ENCODE data around the gene CD79A. TPM values are rescaled to one million over a fixed set of nuclear protein-coding genes. Genes with fewer than 3 reads are reported as not detected.
"Not testable (repeated sequence)": the region's sequence is repeated elsewhere in the genome, so short reads cannot be mapped to it uniquely, and the experiment has no call there.

Gene CD79A
- polyA plus RNA-seq, 1 donor: 0.63 TPM

DNA sequence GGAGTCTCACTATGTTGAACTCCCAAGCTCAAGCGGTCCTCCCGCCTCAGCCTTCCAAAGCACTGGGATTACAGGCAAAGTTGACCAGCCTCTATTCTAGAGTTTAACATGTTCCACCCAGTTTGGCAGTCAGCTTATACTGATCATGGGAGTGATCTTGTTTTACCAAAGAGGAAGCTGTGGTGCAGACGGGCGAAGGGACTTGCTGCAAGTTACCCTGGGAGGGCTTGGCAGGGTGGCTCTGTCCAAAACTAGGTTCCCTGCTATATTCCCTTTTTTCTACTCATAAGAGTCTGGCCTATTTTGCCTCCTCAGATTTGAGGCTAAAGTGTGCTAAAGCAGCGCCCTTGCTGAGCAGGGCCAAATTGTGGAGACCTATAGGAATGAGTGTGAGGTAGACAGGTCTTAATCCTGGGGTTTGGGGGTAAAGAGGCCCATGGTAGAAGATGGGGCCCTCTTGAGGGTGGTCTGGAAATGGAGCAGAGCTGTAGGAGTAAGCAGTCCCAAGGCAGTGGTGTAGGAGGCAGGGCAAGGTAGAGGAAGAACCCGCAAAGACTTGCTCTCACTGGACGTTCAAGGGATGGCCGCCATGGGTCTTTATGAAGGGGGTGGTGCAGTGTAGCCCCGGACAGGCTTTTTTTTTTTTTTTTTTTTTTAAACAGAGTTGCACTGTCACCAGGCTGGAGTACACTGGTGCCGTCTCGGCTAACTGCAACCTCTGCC is 13.7 kb upstream of the CD79A start:
- no peak for DNase-seq

DNA sequence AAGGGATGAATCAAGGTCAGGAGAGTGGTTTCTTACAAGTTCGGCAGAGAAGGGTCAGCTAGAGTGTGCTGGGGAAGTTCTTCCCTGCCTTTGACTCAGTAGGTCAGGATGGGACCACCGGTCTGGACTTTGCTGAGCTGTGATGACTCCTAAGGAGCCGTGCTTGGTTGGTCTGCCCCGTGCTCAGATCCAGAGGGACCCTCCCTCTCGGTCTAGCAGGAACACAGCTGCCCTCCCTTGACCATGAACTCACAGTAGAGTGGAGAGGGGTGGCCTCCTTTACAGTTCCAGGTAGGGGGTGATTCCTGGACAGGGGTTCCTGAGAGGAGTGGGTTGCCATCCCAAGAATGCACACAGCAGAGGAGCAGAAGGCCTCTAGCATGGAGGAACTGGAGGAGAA is 12.7 kb upstream of the CD79A start:
- no peak for DNase-seq

DNA sequence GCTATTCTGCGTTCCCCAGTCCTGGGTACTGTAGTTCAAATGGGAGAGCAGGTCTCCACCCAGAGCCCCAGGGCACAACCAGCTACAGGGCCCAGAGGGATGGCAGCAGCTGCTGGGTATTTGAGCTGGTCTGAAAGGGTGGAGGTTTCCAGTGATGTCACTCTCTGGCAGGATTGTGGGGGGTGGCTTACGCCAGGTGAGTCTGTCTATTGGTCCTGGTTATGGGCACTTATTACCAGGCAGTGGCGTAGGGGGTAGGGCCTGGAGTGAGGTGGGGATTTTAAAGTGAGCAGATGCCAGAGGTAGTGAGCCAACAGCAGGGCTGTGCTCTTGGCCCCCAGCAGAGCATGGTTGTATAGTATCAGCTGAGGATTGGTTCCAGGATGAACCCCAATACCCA is 10.8 kb upstream of the CD79A start:
- no peak for DNase-seq

DNA sequence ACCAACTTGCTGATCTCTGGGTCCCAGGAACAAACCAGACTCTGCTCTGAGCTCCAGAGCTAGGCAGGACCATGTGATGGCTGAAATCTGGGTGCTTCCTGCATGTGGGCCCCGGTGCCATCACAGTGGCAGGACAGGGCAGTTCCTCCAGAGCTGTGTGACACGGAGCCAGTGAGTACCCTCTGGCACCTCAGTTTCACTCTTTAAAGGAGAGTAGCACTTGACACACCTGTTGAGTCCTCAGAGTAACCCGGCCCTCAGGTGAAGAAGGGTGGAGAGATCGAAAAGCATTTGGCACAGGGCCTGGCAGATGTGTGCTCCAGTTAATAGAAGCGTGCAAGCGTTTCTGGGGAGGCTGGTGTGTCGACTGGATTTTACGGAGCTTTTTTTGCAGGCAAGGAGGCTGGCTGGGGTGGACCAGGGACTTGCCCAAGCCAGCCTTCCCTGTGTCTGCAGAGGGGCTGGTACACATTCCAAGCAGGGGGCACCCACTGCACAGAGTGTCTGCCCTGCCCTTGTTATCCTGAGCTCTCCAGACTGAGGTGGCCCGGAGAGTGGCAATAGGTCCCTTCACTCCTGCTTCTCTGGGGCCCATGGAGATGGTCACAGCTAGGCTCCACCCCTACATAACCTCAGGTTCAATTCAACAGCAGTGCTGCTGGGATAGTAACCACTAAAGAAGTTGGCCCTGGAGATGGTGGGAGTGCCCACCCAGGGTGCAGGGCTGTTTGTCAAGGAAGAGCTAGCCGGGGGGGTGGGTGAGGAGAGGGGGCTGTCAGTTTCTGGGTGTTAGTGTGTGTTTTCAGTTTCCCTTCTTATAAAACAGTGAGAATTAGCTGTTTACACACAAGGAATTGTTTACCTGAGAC is 8.7 kb upstream of the CD79A start:
- DNase-seq: no peak

DNA sequence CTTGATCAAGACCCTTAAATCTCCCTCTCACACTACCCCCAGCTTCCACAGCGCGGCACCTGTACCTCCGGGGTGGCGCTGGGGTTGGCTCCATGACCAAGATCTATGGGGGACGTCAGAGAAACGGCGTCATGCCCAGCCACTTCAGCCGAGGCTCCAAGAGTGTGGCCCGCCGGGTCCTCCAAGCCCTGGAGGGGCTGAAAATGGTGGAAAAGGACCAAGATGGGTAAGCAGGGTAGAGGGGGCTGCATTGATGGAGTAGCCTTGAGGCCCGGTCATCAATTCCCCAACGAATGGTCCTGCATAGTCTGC is 8.1 kb upstream of the CD79A start:
- DNase-seq: no peak

DNA sequence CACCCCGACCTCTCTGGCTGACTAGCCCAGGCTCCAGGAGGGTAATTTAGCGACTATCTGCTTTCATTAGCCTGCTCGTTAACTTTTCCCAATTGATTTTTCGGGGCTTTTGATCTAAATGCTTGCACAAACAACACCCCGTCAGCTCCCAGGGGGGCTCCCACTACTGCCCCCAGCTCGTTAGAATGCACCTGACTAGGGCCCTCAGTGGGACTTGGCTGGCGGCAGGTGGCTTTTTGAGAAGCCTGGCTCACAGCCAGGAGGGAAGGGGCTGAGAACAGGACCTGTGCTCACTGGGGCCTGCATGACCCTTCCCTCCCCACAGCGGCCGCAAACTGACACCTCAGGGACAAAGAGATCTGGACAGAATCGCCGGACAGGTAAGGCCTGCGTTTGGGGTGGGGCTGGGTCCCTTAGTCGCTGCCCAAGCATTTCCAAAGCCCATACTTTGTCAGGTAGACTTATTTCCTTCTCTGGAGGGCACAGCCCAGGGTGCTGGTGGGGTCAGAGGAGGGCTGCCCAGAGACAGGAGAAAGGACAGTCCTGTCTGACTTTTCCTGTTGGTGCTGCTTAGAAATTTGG is 7.6 kb upstream of the CD79A start:
- no peak for DNase-seq

DNA sequence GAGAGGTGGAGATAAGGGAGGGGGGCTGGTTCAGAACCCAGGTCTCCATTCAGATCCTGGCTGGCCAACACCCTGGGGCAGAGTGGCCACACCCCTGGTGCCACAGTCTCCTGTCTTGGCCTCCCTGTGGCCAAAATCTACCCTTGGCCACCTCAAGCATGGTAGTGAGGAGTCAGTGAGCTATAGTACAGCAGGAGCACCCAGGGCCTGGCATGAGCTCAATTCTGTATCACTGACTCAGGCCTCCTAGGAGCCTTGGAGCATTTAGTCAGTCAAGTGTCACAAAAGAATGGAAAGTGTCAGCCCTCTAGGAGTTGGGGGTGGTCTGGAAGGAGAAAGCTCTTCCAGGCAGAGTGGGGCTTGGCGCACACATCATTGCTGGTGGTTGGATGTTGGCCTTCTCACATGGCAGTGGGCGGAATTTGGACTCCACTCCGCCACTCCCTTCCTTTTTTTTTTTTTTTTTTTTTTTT is 6.6 kb upstream of the CD79A start:
- no peak for DNase-seq

DNA sequence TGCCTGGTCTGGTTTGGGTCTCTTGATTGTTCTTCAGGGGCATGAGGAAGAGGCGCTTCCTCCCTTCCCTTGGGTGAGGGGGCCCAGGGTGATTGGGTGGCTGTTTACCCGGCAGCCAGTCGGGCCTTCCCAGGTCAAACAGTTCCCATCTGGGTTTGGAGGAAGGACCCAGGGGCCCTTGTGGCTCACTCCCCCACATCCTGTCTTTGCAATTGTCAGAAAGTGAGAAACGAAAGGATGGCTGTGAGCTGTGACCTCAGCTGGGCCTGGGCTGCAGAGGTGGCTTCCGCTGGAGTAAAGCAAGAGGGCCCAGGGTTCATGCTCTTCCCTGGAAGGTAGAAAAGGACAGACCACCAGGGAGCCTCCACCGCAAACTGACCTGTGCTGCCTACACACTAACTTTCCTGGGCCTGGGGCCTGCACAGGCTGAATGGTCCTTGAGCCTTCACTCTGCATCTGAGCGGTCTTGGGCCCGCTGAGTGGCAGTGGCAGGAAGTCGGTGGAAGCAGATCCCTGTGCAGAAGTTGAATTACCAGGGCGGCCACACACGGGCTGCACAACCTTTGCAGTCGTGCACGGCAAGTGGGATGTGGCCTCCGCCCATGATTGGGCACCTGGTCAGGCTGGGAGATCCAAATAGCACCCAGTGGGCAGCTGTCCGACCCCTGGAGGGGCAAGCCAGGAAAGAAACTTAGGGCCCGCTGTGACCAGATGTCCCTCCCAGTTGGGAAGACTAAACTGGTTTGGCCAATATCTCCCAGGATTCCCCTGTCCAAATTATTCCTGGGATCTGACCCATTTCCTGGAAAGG is 5.3 kb upstream of the CD79A start:
- no peak for DNase-seq

DNA sequence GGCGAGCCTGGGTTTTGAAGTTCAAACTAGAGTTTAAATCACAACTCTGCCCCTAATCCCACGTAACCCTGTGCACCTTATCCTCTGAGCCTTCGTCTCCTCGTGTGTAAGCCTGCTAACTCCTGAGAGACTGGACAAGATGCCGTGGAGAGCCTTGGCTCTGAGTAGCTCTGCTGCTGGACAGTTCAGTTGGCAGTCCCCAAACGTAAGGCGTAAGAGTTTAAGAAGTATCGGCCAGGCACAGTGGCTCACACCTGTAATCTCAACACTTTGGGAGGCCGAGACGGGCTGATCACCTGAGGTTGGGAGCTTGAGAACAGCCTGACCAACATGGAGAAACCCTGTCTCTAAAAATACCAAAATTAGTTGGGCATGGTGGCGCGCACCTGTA is 4.7 kb upstream of the CD79A start:
- no peak for DNase-seq

DNA sequence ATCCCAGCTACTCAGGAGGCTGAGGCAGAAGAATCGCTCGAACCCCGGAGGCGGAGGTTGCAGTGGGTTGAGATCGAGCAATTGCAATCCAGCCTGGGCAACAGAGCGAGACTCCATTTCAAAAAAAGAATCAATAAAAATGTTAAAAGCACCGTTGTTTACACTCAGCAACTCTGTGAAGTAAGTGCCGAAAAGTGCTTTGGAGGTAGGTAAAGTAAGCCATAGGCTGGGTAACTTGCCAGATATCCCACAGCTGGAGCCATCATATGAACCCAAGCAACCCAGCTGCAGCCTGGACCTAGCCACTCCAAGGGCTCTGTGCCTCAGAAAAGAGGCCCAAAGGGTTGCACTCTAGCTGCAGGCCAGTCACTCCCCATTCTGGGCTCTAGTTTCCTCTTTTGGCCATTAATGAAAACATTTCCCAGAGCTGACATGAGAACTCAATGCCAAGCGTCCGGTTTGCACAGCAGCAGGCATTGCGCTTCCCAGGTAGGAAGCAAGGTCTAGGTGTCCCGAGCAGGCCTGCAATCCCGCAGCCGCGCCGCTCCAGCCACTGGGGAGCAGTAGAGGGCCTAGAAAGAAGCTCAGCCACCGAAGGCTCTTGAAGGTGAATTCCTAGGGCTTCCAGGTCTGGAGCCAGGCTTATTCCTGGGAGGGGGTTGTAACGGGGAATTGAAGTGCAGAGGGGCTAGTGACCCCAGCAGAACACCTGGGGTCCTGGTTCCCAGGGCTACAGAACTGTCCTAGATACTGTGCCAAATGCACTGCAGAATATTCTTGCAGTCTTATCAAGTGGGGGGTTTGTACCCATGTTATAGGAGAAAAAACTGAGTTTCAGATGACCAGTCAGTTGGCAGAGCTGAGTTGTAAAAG is 4.1 kb upstream of the CD79A start:
- no peak for DNase-seq

DNA sequence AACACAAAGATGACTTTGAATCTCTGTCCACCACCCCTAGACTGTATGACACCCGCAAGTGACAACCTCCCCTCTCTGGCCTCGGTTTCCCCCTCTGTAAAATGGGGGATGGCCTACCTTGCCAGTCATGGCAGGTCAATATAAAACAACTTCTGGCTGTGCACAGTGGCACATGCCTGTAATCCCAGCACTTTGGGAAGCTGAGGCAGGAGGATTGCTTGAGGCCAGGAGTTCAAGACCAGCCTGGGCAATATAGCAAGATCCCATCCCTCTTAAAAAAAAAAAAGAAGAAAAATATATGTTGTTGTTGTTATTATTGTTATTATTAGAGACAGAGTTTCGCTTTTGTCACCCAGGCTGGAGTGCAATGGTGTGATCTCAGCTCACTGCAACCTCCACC is 1.1 kb upstream of the CD79A start:
- not testable (repeated sequence) for DNase-seq

DNA sequence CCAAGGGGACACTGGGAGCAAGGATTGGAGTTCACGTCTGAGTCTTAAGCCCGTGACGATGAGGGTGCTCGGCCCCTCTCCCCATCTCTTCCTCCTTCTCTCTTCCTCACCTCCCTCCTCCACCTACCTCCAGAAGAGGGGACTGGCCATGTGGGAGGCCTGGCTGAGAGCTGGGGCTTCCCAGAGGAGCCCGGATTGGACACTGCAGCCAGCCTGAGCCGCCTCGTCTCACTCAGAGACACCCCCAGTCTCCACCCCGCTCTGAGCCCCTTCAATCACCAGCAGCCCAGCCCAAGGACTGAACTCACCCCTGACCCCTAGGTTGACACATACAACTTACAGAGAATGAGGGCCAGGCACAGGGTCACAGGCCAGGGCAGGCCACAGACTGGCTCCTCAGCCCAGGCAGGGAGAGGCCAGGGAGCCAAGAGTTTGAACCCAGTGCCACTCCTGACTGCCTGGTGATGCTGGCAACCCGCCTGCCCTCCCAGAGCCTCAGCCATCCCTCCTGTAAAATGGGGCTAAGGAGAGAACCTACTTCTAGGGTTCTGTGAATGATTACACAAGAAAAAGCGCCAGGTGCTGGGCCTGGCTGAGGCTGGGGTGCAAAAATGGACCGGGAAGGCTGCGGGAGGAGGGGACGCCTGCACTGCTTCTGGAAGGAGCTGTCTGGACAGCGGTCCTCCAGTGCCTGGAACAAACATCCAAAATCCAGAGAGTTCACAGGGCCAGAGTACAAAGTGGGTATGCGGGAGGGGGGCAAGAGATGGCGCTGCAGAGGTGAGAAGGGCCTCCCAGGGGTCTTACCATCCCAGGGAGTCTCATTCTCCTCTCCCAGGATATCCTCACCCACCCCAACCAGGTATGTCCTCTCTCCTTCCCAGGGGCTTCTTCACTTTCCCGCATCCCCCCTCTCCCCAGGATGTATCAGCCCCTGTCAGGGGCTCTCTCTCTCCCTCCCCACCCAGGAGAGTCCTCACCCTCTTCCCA is 1.1 kb downstream of the CD79A start:
- no peak for DNase-seq

DNA sequence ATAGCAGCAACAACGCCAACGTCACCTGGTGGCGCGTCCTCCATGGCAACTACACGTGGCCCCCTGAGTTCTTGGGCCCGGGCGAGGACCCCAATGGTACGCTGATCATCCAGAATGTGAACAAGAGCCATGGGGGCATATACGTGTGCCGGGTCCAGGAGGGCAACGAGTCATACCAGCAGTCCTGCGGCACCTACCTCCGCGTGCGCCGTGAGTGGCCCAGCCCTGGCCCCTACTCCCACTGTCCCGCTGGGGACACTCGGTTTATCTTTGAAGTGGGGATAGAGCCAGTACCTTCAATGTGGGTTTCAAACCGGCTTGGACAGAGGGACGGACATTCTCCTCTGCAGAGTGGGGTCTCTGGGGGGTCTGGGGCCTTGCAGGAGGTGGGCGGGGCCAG is 2.0 kb downstream of the CD79A start:
- no peak for DNase-seq

DNA sequence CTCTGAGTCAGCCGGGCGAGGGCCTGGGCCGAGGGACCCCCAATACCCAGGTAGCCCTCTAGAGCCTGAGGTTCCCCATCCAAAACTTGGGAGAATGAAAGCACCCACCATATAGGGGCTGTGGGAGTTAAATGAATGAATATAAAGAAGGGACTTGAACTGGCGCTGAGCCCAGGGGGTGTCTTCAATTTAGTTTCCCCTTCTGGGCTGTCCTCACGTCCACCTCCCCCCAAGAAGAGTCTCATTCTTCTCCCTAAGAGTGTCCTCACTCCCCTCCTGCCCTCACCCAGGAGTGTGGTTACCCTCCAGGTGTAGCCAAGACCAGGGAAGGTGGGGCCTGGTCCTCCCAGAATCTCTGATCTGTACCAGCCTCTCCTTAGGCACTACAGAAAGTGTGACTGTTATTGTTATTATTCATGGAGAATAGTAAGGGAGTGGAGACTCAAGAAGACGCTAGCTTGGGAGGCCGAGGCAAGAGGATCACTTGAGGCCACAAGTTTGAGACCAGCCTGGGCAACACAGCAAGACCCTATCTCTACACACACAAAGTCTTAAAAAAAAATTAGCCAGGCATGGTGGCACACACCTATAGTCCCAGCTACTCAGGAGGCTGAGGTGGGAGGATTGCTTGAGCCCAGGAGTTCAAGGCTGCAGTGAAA is 2.7 kb downstream of the CD79A start:
- DNase-seq: no peak

DNA sequence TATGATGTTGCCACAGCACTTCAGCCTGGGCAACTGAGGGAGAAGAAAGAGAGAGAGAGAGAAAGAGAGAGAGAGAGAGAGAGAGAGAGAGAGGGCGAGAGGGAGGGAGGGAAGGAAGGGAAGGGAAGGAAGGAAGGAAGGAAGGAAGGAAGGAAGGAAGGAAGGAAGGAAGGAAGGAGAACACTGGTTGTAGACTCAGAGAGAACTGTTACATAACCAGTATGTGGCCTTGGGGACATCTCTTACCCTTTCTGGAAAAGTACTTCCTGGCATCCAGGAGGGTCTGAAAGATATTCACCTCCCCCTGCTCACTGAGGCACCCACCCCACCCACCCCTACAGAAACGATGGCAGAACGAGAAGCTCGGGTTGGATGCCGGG is 3.2 kb downstream of the CD79A start:
- DNase-seq: no peak

DNA sequence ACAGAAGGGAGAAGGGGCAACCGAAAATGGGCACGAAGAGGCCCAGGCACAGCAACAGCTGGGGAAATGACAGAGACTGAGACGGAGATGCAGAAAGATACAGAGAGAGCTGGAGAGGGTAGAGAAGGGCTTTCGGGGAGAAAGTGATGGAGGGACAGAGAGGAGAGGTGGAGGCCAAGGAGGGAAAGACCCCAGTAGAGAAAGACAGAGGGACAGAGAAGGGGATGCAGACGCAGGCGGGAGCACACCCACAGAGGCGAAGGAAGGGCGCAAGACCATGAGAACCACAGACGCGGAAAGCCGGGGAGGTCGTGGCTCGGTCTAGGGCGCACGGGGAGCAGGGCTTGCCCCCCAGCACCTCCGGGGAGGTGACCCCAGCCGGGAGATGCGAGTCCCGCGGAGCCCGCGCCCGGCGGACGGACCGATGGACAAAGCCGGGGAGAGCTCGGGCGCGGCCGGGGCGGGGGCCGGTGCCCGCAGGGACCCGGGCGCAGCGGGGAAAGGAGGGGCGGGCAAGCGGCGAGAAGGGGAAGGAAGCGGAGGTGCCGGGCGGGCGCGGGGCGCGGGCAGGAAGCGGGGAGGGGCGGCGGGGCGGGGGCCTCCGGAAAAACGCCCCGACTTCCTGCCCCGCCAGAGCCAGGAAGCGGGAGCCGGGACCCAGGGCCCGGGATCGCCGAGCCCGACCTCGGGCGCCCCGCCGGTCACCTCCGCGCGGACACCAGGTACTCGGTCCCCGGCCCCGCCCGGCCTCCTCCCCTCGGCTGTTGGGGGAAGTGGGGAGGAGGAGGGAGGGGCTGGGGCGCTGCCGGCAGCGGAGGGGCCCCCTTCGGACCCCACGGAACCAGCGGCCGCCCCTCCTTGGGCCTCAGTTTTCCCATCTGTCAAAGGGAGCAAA is 5.7 kb downstream of the CD79A start, which contains the start of gene ARHGEF1:
Gene ARHGEF1, plus strand, starts transcription at position 617 of the 895 bp plus-strand sequence. CDS start 4,899 bp downstream, outside the sequence.
- no peak for DNase-seq

DNA sequence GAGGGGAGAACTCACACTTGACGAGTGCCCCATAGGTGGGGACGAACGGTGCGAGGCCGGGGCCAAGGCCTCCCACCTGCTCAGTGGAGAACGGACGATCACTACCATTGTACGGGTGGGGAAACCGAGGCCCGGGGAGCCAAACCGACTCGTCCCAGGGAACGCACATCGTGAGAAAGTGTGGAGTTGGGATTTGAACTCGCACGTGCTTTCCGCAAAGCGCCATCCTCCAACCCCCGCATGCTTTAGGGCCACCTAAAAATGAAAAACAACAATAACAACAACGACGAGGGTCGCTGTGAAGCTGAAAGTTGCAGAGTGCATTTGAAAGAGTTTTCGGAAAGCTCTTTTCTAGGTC is 6.4 kb downstream of the CD79A start:
- no peak for DNase-seq

DNA sequence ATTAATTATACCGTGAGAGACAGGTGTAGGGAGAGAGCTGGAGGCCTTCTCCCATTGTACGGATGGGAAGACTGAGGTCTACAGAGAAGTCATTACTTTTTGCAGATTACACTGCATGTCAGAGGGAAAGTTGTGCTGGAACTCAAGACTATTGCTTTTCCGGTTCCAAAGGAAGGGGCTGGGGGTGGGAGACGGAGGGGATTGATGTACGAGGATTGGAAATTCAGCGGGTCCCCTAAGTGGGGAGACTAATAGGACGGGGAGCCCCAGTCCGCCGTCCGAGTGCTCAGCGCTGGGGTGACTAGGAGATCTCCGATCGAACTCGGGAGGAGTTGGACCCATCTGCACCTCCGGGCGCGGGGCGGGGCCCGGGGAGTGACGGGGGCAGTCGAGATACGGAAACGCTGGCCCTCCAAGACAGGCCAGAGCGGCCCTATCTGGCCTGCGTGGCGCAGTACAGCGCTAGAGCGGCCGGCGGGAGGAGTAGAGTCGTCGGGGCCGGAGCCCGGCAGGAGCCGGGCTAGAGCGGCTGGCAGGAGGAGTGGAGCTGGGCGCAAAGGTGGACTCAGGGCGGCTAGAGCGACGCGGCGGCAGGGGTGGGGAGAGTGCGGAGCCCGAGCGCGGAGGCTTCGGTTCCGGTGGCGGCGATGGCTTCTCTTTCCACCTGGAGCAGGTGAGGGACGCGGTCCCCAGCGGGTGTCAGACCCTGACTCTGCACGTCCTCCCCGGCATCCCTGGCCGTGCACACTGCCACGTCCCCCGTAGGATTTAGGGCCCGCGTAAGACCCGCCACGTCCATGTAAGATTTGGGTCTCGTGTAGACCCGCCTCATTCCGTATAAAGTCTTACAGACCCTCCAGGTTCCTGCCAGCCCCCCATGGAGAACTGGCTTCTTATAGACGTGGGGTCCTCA is 7.0 kb downstream of the CD79A start:
- DNase-seq: peak; percentile 95
